DMS153 treated with DMSO at 0.1 percent for 48 hours (cell line): Measurements from ENCODE around the gene MUS81.
A peak's percentile ranks its signal among the peaks of the same experiment; 100 is the strongest.

Experiments
- DNase-seq: peaks from one replicate; lab custom pipeline; 2025; ENCODE audit not compliant: unreplicated experiment; lab: John Stamatoyannopoulos, UW

MUS81 gene

GRCh38 chr11:65859812-65860277 is 388 bp upstream of the MUS81 start:
- peak; percentile 55 for DNase-seq

GRCh38 chr11:65861165-65861505 is 902 bp downstream of the MUS81 start:
- no peak for DNase-seq

GRCh38 chr11:65861533-65862183 is 1.4 kb downstream of the MUS81 start:
- no peak for DNase-seq

GRCh38 chr11:65862191-65862735 is 2.0 kb downstream of the MUS81 start:
- no peak for DNase-seq

- no peak for DNase-seq
These were observed 3.0 kb downstream of the MUS81 start for GRCh38 chr11:65862941-65863888.

- no peak for DNase-seq
These were observed 3.9 kb downstream of the MUS81 start for GRCh38 chr11:65863889-65864705.

GRCh38 chr11:65864706-65865471 is 4.7 kb downstream of the MUS81 start:
- no peak for DNase-seq

- DNase-seq, result no peak
These were observed 5.4 kb downstream of the MUS81 start for GRCh38 chr11:65865550-65866172.

GRCh38 chr11:65866509-65867283 is 6.5 kb downstream of the MUS81 start:
- DNase-seq, result no peak

- no peak for DNase-seq
These were observed 7.2 kb downstream of the MUS81 start for GRCh38 chr11:65867284-65868071.

GRCh38 chr11:65868076-65868667 is 7.9 kb downstream of the MUS81 start:
- DNase-seq, result no peak

GRCh38 chr11:65868907-65869306 is 8.7 kb downstream of the MUS81 start:
- no peak for DNase-seq

GRCh38 chr11:65869643-65870306 is 9.5 kb downstream of the MUS81 start:
- DNase-seq, result no peak

GRCh38 chr11:65870307-65870658 is 10.1 kb downstream of the MUS81 start:
- no peak for DNase-seq

- peak; percentile 44 for DNase-seq
These were observed 10.8 kb downstream of the MUS81 start for GRCh38 chr11:65870706-65871681.

- no peak for DNase-seq
These were observed 11.7 kb downstream of the MUS81 start for GRCh38 chr11:65871811-65872548.
